HepG2 (cell line): ENCODE results near the gene CDK5R1. TPM values are rescaled to one million over a fixed set of nuclear protein-coding genes. Genes with fewer than 3 reads are reported as not detected.

Source experiments
- ATAC-seq: fragments of 200-7000 bp; cut with Tn5 transposase; 3 replicates; pipeline ENCODE4 v1.9.1; 2020; ENCODE audit warnings: mild to moderate bottlenecking, moderate library complexity
- BruUV-seq: library from RNA; stranded (reverse); fragments of 400-500 nt; replicated peaks from 2 replicates; lab custom pipeline; 2021; lab: Mats Ljungman, UMichigan
- CTCF ChIA-PET: fragments of 300-600 bp; formaldehyde crosslinking; extraction: SDS; loops from one replicate; lab custom pipeline; 2021; ENCODE audit warnings: low total read pairs, inconsistent platforms, low intra/inter-chr PET ratio; lab: Yijun Ruan, JAX
- POLR2A ChIA-PET: fragments of 350-600 bp; sonication (Branson Sonifier 250); formaldehyde crosslinking; loops from one replicate; lab custom pipeline; 2020; ENCODE audit warnings: antibody characterized with exemption, inconsistent platforms; lab: Yijun Ruan, JAX
- DNase-seq: peaks from one replicate; pipeline ENCODE4 v3.0.0-alpha.2; 2015; ENCODE audit warnings: low spot score
- FAIRE-seq: peaks from 3 replicates; lab custom pipeline; 2011; peaks lifted over from hg19 to GRCh38; lab: Jason Lieb, UNC
- H2AFZ ChIP-seq: one replicate; pipeline ENCODE4 v1.6.1; 2011; ENCODE audit warnings: low read length, inconsistent platforms
- H3K27ac ChIP-seq: fragments of 300-600 bp; 3 replicates; pipeline ENCODE4 v1.8.0; 2011; ENCODE audit warnings: mixed run types, mild to moderate bottlenecking, mixed read lengths, low read length, inconsistent platforms; ENCODE audit not compliant: insufficient read depth; ENCODE audit errors: extremely low read length
- H3K27me3 ChIP-seq, 2 experiments: fragments of 200-600 bp in 1 of 2; 2 replicates in 1 of 2; 3 replicates in 1 of 2; pipeline versions ENCODE4 v1.6.0 to v1.8.0; 2011; ENCODE audit warnings: low read length in 2 of 2, mild to moderate bottlenecking in 2 of 2, moderate library complexity in 2 of 2, inconsistent platforms in 1 of 2; ENCODE audit not compliant: insufficient read depth in 2 of 2, control insufficient read depth in 1 of 2
- H3K36me3 ChIP-seq, 2 experiments: fragments of 200-600 bp in 1 of 2; replicated peaks in 1 of 2; 2 replicates in 1 of 2; 3 replicates in 1 of 2; pipeline versions ENCODE4 v1.5.1 to v1.8.0; 2011; ENCODE audit warnings: low read length in 2 of 2, inconsistent platforms in 1 of 2; ENCODE audit not compliant: insufficient read depth in 2 of 2, control insufficient read depth in 1 of 2
- H3K4me1 ChIP-seq: 2 replicates; pipeline ENCODE4 v1.5.1; 2012; ENCODE audit warnings: low read length, inconsistent platforms; ENCODE audit not compliant: insufficient read depth
- H3K4me2 ChIP-seq: 2 replicates; pipeline ENCODE4 v1.6.0; 2011; ENCODE audit warnings: low read depth, low read length, inconsistent platforms
- H3K4me3 ChIP-seq, 3 experiments: fragments of 200-600 bp in 1 of 3; sonication (generic), shearing (Covaris generic) in 1 of 3; replicated peaks in 1 of 3; 2 replicates each; pipeline ENCODE4 v1.5.1; 2011 to 2016; ENCODE audit warnings: low read length in 3 of 3, inconsistent platforms in 2 of 3, low read depth in 2 of 3, mild to moderate bottlenecking in 2 of 3, control low read depth in 1 of 3, mixed read lengths in 1 of 3; ENCODE audit not compliant: insufficient read depth in 1 of 3
- H3K79me2 ChIP-seq: one replicate; pipeline ENCODE4 v1.6.1; 2011; ENCODE audit warnings: low read length, inconsistent platforms; ENCODE audit not compliant: insufficient read depth
- H3K9ac ChIP-seq: 2 replicates; pipeline ENCODE4 v1.6.0; 2011; ENCODE audit warnings: mild to moderate bottlenecking, low read depth, low read length, inconsistent platforms; ENCODE audit not compliant: insufficient read depth
- H3K9me3 ChIP-seq: 2 replicates; pipeline ENCODE4 v1.5.1; 2012; ENCODE audit warnings: mild to moderate bottlenecking, low read length
- H4K20me1 ChIP-seq: 2 replicates; pipeline ENCODE4 v1.6.0; 2011; ENCODE audit warnings: inconsistent platforms, mild to moderate bottlenecking, low read length, moderate library complexity; ENCODE audit not compliant: insufficient read depth
- CTCF ChIP-seq: sonication (generic); formaldehyde crosslinking; IDR thresholded peaks from 2 replicates; pipeline ENCODE4 v1.5.0; 2020; ENCODE audit warnings: mild to moderate bottlenecking, missing genetic modification reagents, moderate library complexity
- KDM2A ChIP-seq: sonication (generic); formaldehyde crosslinking; IDR thresholded peaks from 2 replicates; pipeline ENCODE4 v1.4.0; 2020; ENCODE audit warnings: low read depth, missing genetic modification reagents, borderline replicate concordance
- NBN ChIP-seq: fragments of 450-650 bp; conservative IDR thresholded peaks from 2 replicates; pipeline ENCODE4 v1.6.1; 2017
- POLR2AphosphoS2 ChIP-seq: IDR thresholded peaks from 2 replicates; pipeline ENCODE4 v1.6.1; 2011; ENCODE audit warnings: low read depth, low read length, improper control_type of control experiment
- POLR2G ChIP-seq: fragments of 200-400 bp; formaldehyde crosslinking; IDR thresholded peaks from 2 replicates; pipeline ENCODE4 v1.6.1; 2018; ENCODE audit warnings: mild to moderate bottlenecking, low read depth, low read length, moderate library complexity
- SALL1 ChIP-seq: sonication (generic); formaldehyde crosslinking; IDR thresholded peaks from 2 replicates; pipeline ENCODE4 v1.8.0; 2022; ENCODE audit warnings: mild to moderate bottlenecking, missing genetic modification reagents
- YY1 ChIP-seq: IDR thresholded peaks from 2 replicates; pipeline ENCODE4 v1.6.1; 2011; ENCODE audit warnings: low read length, low read depth, moderate library complexity, mild to moderate bottlenecking; ENCODE audit not compliant: insufficient read depth, insufficient replicate concordance
- ZNF24 ChIP-seq: fragments of 450-650 bp; IDR thresholded peaks from 2 replicates; pipeline ENCODE4 v1.6.1; 2017; ENCODE audit warnings: antibody characterized with exemption, mild to moderate bottlenecking
- ZNF256 ChIP-seq: sonication (generic); formaldehyde crosslinking; conservative IDR thresholded peaks from 2 replicates; pipeline ENCODE4 v1.4.0; 2020; ENCODE audit warnings: missing genetic modification reagents
- ZNF619 ChIP-seq: sonication (generic); formaldehyde crosslinking; IDR thresholded peaks from 2 replicates; pipeline ENCODE4 v1.4.0; 2020; ENCODE audit warnings: mild to moderate bottlenecking, missing genetic modification reagents
- ZNF670 ChIP-seq: sonication (generic); formaldehyde crosslinking; IDR thresholded peaks from 2 replicates; pipeline ENCODE4 v1.8.0; 2022; ENCODE audit warnings: mild to moderate bottlenecking, missing genetic modification reagents, borderline replicate concordance
- WGBS: methylation state at CpG from one replicate; pipeline ENCODE4 v1.1.6; 2017; ENCODE audit warnings: low lambda C conversion rate; 5-methylcytosine and 5-hydroxymethylcytosine counted together
- in situ Hi-C: cut with HindIII; loops from 2 replicates; pipeline ENCODE4 v1.10.0; 2017; ENCODE audit warnings: low pct_unique_long_range_greater_than_20kb; ENCODE audit not compliant: extremely low pct_ligation_motif_present
- intact Hi-C: fragments of 100-400 bp; cut with micrococcal nuclease; formaldehyde crosslinking; loops from one replicate; pipeline ENCODE4 v1.10.0; 2022; ENCODE audit not compliant: unreplicated experiment
- polyA plus RNA-seq, 8 experiments: library from polyadenylated mRNA; depleted of rRNA in 3 of 8; stranded (reverse) in 7 of 8; unstranded in 1 of 8; fragments of >200 nt; fragmentation: Illumina TruSeq in 4 of 8; extraction: Trizol in 4 of 8; gene quantifications; 2 replicates each; pipeline versions ENCODE4 v1.2.1 to v1.2.3, GENCODE V29; 2011 to 2016; ENCODE audit warnings: low read depth in 4 of 8, missing spikeins in 1 of 8, mixed read lengths in 1 of 8; ENCODE audit not compliant: insufficient read depth in 1 of 8
- total RNA-seq, 5 experiments: library from RNA; depleted of rRNA; stranded (reverse); fragments of >200 nt; fragmentation: Illumina TruSeq; extraction: Trizol; gene quantifications; 2 replicates each; pipeline ENCODE4 v1.2.3, GENCODE V29; 2016; ENCODE audit warnings: low read depth in 1 of 5
- TF ChIP-seq, protein P1 (sequence below), 2 experiments: sonication (generic) in 1 of 2; formaldehyde crosslinking in 1 of 2; IDR thresholded peaks; 2 replicates each; pipeline versions ENCODE4 v1.4.0 to v1.6.1; 2018 to 2020; ENCODE audit warnings: missing genetic modification reagents in 2 of 2, borderline replicate concordance in 1 of 2, low read depth in 1 of 2, mild to moderate bottlenecking in 1 of 2, missing biosample characterization in 1 of 2
- TF ChIP-seq, protein P2 (sequence below): sonication (generic); formaldehyde crosslinking; IDR thresholded peaks from 2 replicates; pipeline ENCODE4 v1.5.0; 2020; ENCODE audit warnings: missing genetic modification reagents

The CDK5R1 gene
- total and polyA plus RNA-seq, 2 of the 13 experiments (the other 11 are each of a cell fraction or from before 2014, with no cell fraction given), result 1.1 to 3.9 TPM

GRCh38 chr17:32461498-32461852 is 25.3 kb upstream of the CDK5R1 start:
- WGBS, result 86% methylated on average over 4 of the region's 4 CpGs
- intact Hi-C loops, result no loop called here

GRCh38 chr17:32461853-32462617 is 24.8 kb upstream of the CDK5R1 start:
- peaks cover 15% of the 10 kb centered on the region for H4K20me1 ChIP-seq
- H3K9me3 ChIP-seq, result no peaks in the 10 kb centered on the region
- peak; percentile 51 for FAIRE-seq
- H3K4me2 ChIP-seq, result no peak overlapping the region
- H3K79me2 ChIP-seq, result peaks cover 17% of the 10 kb centered on the region
- peak; percentile 58 for DNase-seq
- no peak overlapping the region for H3K27ac ChIP-seq
- WGBS, result 92% methylated on average over 1 of the region's 1 CpG
- H3K4me1 ChIP-seq, result no peaks in the 10 kb centered on the region
- in situ Hi-C loops, result no loop called here
- H3K27me3 ChIP-seq, result no peaks in the 10 kb centered on the region
- no TSS peak for BruUV-seq
- no peak overlapping the region for H2AFZ ChIP-seq
- H3K4me3 ChIP-seq, result no peak overlapping the region
- intact Hi-C loops, result no loop called here
- peaks cover 12 to 79% of the 10 kb centered on the region in 2 experiments for H3K36me3 ChIP-seq
- POLR2A ChIA-PET, result no interaction called here
- no peak overlapping the region for H3K9ac ChIP-seq
- CTCF ChIA-PET, result interaction anchor here (1.2 to 1.4 kb wide), 2 partner anchors 17 to 293 kb away, joined by 4 to 5 read pairs; partner anchors contain the start of gene PSMD11
- peak; percentile 67 for ATAC-seq
- TF ChIP-seq POLR2AphosphoS2 (no peak), KDM2A (no peak), SALL1 (CRISPR knock-in tag) (no peak), YY1 (no peak), CTCF (CRISPR knock-in tag) (peak; percentile 46), ZNF619 (CRISPR knock-in tag) (no peak), POLR2G (no peak), ZNF24 (no peak), NBN (no peak)
- TF ChIP-seq, protein P1, sequence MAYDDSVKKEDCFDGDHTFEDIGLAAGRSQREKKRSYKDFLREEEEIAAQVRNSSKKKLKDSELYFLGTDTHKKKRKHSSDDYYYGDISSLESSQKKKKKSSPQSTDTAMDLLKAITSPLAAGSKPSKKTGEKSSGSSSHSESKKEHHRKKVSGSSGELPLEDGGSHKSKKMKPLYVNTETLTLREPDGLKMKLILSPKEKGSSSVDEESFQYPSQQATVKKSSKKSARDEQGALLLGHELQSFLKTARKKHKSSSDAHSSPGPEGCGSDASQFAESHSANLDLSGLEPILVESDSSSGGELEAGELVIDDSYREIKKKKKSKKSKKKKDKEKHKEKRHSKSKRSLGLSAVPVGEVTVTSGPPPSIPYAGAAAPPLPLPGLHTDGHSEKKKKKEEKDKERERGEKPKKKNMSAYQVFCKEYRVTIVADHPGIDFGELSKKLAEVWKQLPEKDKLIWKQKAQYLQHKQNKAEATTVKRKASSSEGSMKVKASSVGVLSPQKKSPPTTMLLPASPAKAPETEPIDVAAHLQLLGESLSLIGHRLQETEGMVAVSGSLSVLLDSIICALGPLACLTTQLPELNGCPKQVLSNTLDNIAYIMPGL (CRISPR knock-in tag; IDR thresholded peaks at IDR 0.05; ENCODE audit: borderline replicate concordance in 1 of 2, low read depth in 1 of 2), result no peak

More at GRCh38 chr17:32461498-32461852, 25.3 kb upstream of the CDK5R1 start:
- H3K4me2 ChIP-seq, result no peak overlapping the region
- H3K27me3 ChIP-seq, result no peaks in the 10 kb centered on the region
- BruUV-seq, result no TSS peak
- peaks cover 15% of the 10 kb centered on the region for H4K20me1 ChIP-seq
- CTCF ChIA-PET, result interaction anchor here (1.4 kb wide), 1 partner anchor 17 kb away, joined by 4 read pairs; the partner anchor contains the start of gene PSMD11
- H3K9ac ChIP-seq, result no peak overlapping the region
- H3K4me1 ChIP-seq, result no peaks in the 10 kb centered on the region
- DNase-seq (no peak), ATAC-seq (no peak; the same call in 2 of the 3 replicates), FAIRE-seq (no peak)
- H3K9me3 ChIP-seq, result no peaks in the 10 kb centered on the region
- no peak overlapping the region for H3K4me3 ChIP-seq
- in situ Hi-C loops, result no loop called here
- H3K27ac ChIP-seq, result no peak overlapping the region
- H3K79me2 ChIP-seq, result peaks cover 17% of the 10 kb centered on the region
- TF ChIP-seq, protein P2, sequence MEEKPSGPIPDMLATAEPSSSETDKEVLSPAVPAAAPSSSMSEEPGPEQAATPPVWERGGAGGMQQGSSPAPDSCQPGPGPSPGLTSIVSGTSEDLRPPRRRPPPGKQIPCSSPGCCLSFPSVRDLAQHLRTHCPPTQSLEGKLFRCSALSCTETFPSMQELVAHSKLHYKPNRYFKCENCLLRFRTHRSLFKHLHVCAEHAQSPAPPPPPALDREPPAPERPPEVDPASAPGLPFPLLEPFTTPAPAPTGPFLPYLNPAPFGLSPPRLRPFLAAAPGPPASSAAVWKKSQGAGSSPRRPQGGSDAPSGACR (CRISPR knock-in tag), result no peak
- TF ChIP-seq ZNF256 (CRISPR knock-in tag), result no peak
- TF ChIP-seq ZNF670 (CRISPR knock-in tag), result no peak
- TF ChIP-seq, all 625 proteins: peak for 0
- Histone ChIP-seq H3K36me3 (peaks cover 14 to 78% of the 10 kb centered on the region in 2 experiments), H2AFZ (no peak overlapping the region)
- POLR2A ChIA-PET, result no interaction called here
